ENCODE data around the gene SLC25A42.

- TF ChIP-seq CTCF (conservative IDR thresholded peaks at IDR 0.05 in 1 of 2, IDR thresholded peaks at IDR 0.05 in 1 of 2; ENCODE audit: extremely low read depth in 1 of 2, insufficient read depth in 1 of 2, low read depth in 1 of 2, low read length in 2 of 2) (no peak), EZH2 (IDR thresholded peaks at IDR 0.05; ENCODE audit: borderline replicate concordance, low read length) (no peak)
Observed at GRCh38 chr19:19160461-19161035, 96.8 kb downstream of the SLC25A42 start.
